K562 (cell line): ENCODE data around the gene MLXIPL. TPM values are rescaled to one million over a fixed set of nuclear protein-coding genes. Genes with fewer than 3 reads are reported as not detected.

Source experiments
- ATF4 ChIP-seq: fragments of 450-650 bp; formaldehyde crosslinking; IDR thresholded peaks from 2 replicates; pipeline ENCODE4 v1.4.0; 2022; ENCODE audit warnings: mild to moderate bottlenecking, moderate library complexity
- CBX2 ChIP-seq: fragments of 200-600 bp; sonication (generic); IDR thresholded peaks from one replicate; pipeline ENCODE4 v1.6.1; 2012; ENCODE audit warnings: mild to moderate bottlenecking, low read length, inconsistent platforms; ENCODE audit not compliant: insufficient read depth, poor library complexity, severe bottlenecking
- HEY1 ChIP-seq: fragments of 250-450 bp; sonication (Bioruptor Pico); IDR thresholded peaks from 2 replicates; pipeline ENCODE4 v1.5.0; 2020; ENCODE audit warnings: mild to moderate bottlenecking, moderate library complexity, borderline replicate concordance
- KDM2B ChIP-seq: fragments of 250-450 bp; sonication (Bioruptor Pico); IDR thresholded peaks from 2 replicates; pipeline ENCODE4 v1.8.0; 2021; ENCODE audit warnings: mild to moderate bottlenecking, moderate library complexity
- RNF219 ChIP-seq: fragments of 250-450 bp; sonication (Bioruptor Pico); IDR thresholded peaks from 2 replicates; pipeline ENCODE4 v1.5.0; 2022; ENCODE audit warnings: mild to moderate bottlenecking
- SP2 ChIP-seq: IDR thresholded peaks from 2 replicates; pipeline ENCODE4 v1.6.1; 2011; ENCODE audit warnings: mild to moderate bottlenecking, low read depth, low read length, moderate library complexity; ENCODE audit not compliant: poor library complexity, severe bottlenecking; ENCODE audit errors: extremely low read depth
- ZBTB33 ChIP-seq: sonication (generic); formaldehyde crosslinking; IDR thresholded peaks from 2 replicates; pipeline ENCODE4 v1.8.1; 2023; ENCODE audit warnings: mild to moderate bottlenecking, missing genetic modification reagents
- ZNF3 ChIP-seq: fragments of 250-450 bp; sonication (Bioruptor Pico); IDR thresholded peaks from 2 replicates; pipeline ENCODE4 v1.5.0; 2021; ENCODE audit warnings: mild to moderate bottlenecking, moderate library complexity
- ZNF318 ChIP-seq, 2 experiments: fragments of 450-650 bp; IDR thresholded peaks; 2 replicates each; pipeline ENCODE4 v1.6.1; 2016; ENCODE audit warnings: mild to moderate bottlenecking in 2 of 2, borderline replicate concordance in 1 of 2, low read depth in 1 of 2, moderate library complexity in 1 of 2
- polyA plus RNA-seq, 8 experiments: library from polyadenylated mRNA; depleted of rRNA in 4 of 8; stranded (reverse) in 5 of 8; unstranded in 3 of 8; fragments of >200 nt; fragmentation: Nextera tagmentation in 2 of 8; fragmentation: Illumina TruSeq in 1 of 8; extraction: Ambion mirVana in 2 of 8; extraction: Trizol in 1 of 8; gene quantifications; 2 replicates each; pipeline versions ENCODE4 v1.2.1 to v1.2.3, GENCODE V29; 2011 to 2014; ENCODE audit warnings: inconsistent platforms in 1 of 8, missing spikeins in 1 of 8
- total RNA-seq, 7 experiments: library from RNA; depleted of rRNA in 6 of 7; stranded (reverse); fragments of >200 nt in 6 of 7; fragmentation: Illumina TruSeq in 2 of 7; extraction: Trizol in 2 of 7; gene quantifications; 2 replicates each; pipeline versions ENCODE4 v1.2.1 to v1.2.3, GENCODE V29; 2011 to 2021; ENCODE audit warnings: low replicate concordance in 1 of 7

The MLXIPL gene
- total and polyA plus RNA-seq, 9 of the 15 experiments (the other 6 are each of a cell fraction or from before 2014, with no cell fraction given), result 0.11 to 18.4 (median 1.4) TPM

GRCh38 chr7:73557397-73558257 lies 66.7 kb downstream of the MLXIPL start, which contains the start of gene BCL7B (continued):
- TF ChIP-seq ZNF318 (IDR thresholded peaks at IDR 0.05; ENCODE audit: borderline replicate concordance in 1 of 2, low read depth in 1 of 2) (no peak), RNF219 (CRISPR knock-in tag) (no peak), KDM2B (no peak), ZNF3 (no peak), ZBTB33 (CRISPR knock-in tag) (peak; percentile 54; the same call in 1 of the 2 replicates), CBX2 (no peak), SP2 (no peak), ATF4 (CRISPR knock-in tag) (peak; percentile 42; the same call in 1 of the 2 replicates), HEY1 (CRISPR knock-in tag) (no peak)
